Measurements from ENCODE around the gene ANXA5.
A peak's percentile ranks its signal among the peaks of the same experiment; 100 is the strongest.
"Not testable (repeated sequence)": the region's sequence is repeated elsewhere in the genome, so short reads cannot be mapped to it uniquely, and the experiment has no call there.

Gene ANXA5

GRCh38 chr4:121696581-121697461, at the start of gene ANXA5:
Gene ANXA5 (minus strand): TSS chr4:121696980. CDS start chr4:121696589, 391 bp downstream.
- peak; percentile 89 for DNase-seq (ENCODE audit: low spot score)

DNA sequence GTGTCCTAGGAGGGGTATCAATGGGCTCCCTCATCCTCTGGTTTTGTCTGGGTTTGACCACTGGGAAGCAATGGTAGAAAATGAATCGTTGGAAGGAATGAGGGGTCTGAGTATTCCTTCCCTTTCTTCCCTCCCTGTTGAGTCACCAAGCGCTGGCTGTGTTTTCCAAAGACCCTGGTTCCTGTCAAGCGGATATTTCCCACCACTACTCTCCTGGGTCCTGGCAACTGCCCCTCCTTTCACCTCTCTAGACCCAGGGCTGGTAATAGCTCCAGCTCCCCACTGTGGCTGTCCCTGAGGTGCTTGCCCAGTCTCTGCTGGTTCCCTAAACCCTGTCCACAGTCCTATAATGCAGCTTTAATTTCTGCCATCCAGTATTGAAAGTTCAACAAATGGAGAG, 46.0 kb upstream of the ANXA5 start:
- DNase-seq (ENCODE audit: low spot score) = no peak

DNA sequence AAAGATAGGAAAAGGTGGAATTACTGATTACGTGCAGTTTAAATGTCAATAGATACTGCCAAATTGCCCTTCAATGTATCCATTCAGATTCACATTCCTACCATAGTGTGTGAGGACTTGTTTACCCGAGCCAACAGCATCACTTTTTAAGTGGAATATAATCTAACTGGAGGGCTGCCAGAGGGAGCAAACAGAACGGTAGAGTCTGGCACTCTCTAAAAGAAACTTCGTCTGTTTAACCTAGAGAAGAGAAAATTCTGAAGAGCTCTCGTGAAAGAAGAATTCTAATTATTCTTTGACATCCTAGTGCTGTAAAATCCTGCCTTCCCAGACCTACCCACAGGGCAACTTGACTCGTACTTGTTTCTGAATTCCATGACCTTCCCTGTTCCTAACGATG, 45.0 kb upstream of the ANXA5 start:
- DNase-seq (ENCODE audit: low spot score) = no peak

- DNase-seq (ENCODE audit: low spot score) = no peak
Measured at GRCh38 chr4:121740796-121741409, 44.1 kb upstream of the ANXA5 start.

- no peak for DNase-seq (ENCODE audit: low spot score)
Measured at GRCh38 chr4:121739575-121739974, 42.8 kb upstream of the ANXA5 start.

DNA sequence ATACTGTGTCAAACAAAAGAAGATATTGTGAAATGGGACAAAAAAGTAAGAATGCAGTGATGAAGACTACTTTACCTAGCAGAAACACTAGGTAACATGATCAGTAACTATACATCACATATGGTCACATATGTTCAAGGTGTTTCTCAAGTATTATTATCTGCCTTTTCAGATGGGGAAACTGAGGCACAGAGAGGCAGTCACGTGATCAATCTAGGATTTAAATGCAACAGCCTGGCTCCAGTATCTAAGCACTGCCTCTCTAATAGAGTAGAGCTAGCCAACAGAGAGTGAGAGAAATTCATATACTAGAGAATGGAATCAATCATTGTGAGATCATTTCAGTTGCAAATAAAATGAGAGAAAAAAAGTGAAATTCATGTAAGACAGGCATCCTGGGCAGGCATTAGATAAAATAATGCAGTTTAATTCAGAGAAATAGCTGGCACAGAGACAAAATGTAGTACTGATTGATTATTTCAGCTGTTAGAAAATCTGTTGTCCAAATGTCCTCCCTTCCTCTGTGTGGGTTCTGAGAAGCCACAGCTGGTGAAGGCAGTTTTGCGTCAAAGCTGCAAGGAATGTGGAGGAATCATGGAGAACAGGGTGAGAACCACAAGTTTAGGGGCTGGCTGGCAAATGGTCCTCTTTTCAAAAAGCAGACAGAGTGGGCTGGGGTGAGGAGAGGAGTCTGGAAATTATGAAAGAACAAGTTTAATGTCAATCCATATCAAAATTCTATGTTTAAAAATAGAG, 42.2 kb upstream of the ANXA5 start:
- no peak for DNase-seq (ENCODE audit: low spot score)

DNA sequence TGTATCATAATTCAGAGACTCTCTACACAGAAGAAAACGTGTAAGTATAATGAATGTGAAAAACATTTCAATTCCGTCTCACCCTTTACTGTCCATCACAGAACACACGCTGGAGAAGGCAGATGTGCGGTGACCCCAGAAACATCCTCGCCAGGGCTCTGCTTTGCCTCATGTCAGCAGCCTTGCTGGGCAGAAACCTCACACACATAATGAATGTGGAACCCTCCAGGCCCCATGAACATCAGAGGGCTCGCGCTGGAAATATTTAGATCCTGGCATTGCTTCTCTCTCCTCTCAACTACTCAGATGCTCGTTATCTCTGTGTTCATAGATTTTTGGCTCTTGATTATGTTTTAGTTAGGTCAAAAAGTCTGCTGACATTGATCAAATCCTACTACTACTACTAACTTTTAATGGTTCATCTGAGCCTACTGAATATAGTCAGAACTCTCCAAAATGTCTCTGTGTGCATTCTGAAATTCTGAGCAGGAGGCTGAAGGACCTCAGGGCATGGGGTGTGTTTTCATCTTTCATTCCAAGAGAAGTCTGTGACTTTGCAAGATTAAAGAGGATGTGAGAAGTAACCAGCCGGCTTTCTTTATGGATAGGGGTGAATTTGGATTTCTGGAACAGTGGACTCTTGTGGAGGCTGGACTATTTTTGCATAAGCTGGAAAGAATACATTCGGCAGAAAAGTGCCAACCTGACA, 41.2 kb upstream of the ANXA5 start:
- no peak for DNase-seq (ENCODE audit: low spot score)

- peak; percentile 57 for DNase-seq (ENCODE audit: low spot score)
Measured at GRCh38 chr4:121736735-121737351, 40.1 kb upstream of the ANXA5 start.

DNA sequence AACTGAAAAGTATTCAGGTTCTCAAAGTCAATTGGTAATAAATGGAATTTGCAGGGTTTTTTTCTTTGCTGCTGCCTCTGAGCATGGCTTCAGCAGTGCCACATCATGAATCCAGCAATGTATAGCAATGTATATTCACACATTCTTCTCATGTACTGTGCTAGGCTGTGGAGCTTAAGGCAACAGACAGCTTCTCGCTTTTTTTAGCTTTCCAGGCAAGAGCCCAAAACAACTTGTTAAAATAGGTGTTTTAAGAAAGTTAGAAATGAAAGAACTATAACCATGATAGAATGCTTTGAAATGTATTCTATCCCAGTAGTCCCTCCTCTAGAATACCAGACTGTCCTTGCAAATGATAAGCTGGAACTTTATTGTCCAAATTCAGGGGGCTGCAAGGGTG, 37.8 kb upstream of the ANXA5 start:
- DNase-seq (ENCODE audit: low spot score) = no peak

- no peak for DNase-seq (ENCODE audit: low spot score)
Measured at GRCh38 chr4:121733942-121734341, 37.2 kb upstream of the ANXA5 start.

DNA sequence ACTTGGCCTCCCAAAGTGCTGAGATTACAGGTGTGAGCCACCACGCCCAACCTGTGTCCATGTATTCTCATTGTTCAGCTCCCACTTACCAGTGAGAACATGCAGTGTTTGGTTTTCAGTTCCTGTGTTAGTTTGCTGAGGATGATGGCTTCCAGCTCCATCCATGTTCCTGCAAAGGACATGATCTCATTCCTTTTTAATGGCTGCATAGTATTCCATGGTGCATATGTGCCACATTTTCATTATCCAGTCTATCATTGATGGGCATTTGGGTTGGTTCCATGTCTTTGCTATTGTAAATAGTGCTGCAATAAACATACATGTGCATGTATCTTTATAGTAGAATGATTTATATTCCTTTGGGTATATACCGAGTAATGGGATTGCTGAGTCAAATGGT, 33.0 kb upstream of the ANXA5 start:
- DNase-seq (ENCODE audit: low spot score) = not testable (repeated sequence)

GRCh38 chr4:121728798-121729226, 32.0 kb upstream of the ANXA5 start:
- DNase-seq (ENCODE audit: low spot score) = peak; percentile 67

DNA sequence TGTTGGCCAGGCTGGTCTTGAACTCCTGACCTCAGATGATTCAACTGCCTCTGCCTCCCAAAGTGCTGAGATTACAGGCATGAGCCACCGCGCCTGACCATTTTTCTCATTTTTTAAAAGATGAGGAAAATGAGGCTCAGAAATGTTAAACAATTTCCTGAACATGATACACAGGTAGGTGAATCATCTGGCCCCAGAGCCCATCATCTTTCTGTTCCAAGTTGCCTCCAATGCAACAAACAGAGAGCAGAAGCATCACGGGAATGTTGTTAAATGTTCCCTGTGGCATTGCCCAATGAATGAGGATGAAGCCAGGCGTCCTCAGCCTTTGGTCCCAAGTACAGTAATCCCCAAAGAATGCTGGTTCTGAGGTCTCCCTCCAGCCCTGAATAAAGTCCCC, 31.3 kb upstream of the ANXA5 start:
- DNase-seq (ENCODE audit: low spot score) = peak; percentile 6

DNA sequence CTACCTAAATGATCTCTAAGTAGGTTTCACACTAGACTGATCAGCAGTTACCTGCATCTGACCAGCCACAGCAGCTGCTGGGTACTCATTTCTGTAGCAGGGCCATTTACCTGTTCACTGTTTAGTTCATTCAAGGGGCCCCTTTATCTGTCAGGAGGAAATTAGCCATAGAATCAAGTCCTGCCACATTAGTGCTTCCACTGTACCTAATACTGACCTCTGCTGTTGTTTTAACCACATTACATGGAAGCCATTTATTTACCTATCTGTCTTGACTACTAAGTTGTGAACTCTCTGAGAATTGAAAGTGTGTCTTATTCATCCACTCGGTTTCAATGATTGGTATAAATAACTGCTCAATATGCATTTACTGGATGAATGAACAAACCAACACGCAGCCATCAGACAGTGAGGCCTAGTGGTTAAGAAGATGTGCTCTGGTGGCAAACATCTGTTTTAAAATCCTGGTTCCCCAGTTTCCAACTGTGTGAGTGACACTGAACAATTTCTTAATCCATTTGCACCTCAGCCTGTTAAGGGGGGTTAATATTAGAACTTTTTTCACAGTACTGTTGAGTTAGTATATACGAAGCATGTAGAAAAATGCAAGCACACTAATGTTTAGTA, 30.0 kb upstream of the ANXA5 start:
- peak; percentile 75 for DNase-seq (ENCODE audit: low spot score)

DNA sequence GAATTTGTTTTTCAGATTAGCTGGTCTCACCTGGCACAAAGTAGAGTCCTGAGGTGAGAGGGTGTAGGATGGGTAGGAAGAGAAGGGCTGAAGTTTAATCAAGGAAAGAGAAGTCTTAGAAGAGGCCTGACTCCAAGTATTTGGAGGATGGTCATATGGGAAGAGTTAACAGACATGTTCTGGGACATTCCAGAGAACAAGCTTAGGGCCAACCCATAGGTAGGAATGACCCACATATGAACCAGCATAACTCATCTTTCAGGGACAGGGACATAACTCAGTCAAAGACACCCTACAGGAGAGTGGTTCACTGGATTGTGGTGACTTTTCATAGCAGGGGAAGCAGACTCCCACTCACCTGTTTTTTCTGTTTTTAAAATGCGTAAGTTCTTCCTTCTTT, 27.9 kb upstream of the ANXA5 start:
- no peak for DNase-seq (ENCODE audit: low spot score)

- no peak for DNase-seq (ENCODE audit: low spot score)
Measured at GRCh38 chr4:121721700-121722099, 24.9 kb upstream of the ANXA5 start.

- no peak for DNase-seq (ENCODE audit: low spot score)
Measured at GRCh38 chr4:121720109-121720508, 23.3 kb upstream of the ANXA5 start.

DNA sequence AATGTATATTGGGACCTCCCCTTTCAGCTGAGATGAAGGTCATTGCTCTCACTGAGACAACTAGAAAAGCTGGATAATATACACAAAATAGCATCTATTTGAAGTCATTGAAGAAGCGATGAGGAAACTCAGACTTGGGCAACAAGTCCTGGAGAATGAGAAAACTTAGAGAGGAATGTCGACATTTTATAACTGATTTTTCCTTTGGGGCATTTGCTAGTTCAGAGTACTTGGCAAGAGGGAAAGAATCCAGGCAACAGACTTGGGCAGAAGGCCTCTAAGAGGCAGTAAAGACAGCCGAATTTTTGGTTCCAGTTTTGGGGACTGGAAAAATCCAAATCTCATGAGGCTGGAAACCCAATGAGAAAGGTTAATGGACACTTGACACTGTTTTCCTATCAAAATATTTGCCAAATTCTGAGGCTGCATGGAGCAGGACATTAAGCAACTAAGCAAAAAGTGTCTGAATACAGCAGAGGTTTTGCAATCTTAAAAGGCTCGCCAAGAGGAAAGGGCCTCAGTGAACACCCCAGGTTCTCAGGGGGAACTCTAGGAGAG, 21.0 kb upstream of the ANXA5 start:
- no peak for DNase-seq (ENCODE audit: low spot score)

GRCh38 chr4:121714548-121714947, 17.8 kb upstream of the ANXA5 start:
- DNase-seq (ENCODE audit: low spot score) = no peak

GRCh38 chr4:121712783-121713182, 16.0 kb upstream of the ANXA5 start:
- no peak for DNase-seq (ENCODE audit: low spot score)
